ENCODE data around the gene GPBAR1. TPM values are rescaled to one million over a fixed set of nuclear protein-coding genes. Genes with fewer than 3 reads are reported as not detected.
A peak's percentile ranks its signal among the peaks of the same experiment; 100 is the strongest.

GPBAR1 gene
- total and polyA plus RNA-seq, 9 of the 15 experiments (the other 6 are each of a cell fraction or from before 2014, with no cell fraction given) = not detected

DNA sequence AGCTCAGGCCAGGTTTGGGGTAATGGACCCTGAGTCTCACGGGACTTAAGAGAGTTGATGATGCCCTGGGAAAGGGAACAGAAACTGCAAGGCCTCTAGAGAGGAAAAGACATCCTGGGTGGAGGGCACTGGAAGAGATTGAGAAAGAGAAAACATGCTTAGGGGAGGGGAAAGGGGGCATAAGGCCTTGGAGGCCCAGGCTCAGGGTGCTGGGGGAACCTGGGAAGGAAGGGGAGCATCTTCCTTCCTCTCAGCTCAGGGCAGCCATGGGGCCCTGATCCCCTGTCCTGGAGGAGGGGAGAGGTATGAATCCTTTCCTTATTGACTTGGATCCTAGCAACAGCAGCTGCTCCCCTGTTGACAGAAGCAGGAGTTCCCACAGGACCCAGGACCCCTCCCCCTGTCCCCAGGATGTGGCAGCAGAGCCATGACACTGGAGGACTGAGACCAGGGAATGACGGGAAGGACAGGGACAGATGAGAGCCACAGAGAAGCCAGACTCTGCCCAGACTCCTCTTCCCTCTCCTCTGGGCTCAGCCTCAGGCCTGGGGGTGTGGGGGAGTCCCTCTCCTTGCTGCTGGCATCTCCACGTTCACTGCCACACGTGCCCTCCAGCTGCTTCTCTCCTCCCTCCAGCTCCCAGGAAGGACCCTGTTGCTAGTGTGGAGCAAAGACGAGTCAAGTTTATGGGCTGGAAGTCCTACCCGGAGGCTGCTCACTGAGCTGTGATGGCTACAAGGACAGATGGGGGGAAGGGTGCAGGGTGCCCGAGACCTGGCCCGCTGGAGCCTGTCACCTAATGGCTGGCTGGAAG, 815 bp downstream of the GPBAR1 start (continued):
- no peak for TF ChIP-seq KLF13 (tag; IDR thresholded peaks at IDR 0.05; ENCODE audit: borderline replicate concordance, low read depth)
- TF ChIP-seq, protein P1, sequence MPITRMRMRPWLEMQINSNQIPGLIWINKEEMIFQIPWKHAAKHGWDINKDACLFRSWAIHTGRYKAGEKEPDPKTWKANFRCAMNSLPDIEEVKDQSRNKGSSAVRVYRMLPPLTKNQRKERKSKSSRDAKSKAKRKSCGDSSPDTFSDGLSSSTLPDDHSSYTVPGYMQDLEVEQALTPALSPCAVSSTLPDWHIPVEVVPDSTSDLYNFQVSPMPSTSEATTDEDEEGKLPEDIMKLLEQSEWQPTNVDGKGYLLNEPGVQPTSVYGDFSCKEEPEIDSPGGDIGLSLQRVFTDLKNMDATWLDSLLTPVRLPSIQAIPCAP (CRISPR knock-in tag; IDR thresholded peaks at IDR 0.05; ENCODE audit: borderline replicate concordance) = no peak
- no peak for TF ChIP-seq TEAD2 (tag; IDR thresholded peaks at IDR 0.05)
- no peak for TF ChIP-seq HNRNPK (IDR thresholded peaks at IDR 0.05; ENCODE audit: low read depth, low read length, poor library complexity, severe bottlenecking)

- no peak overlapping the region for H3K4me2 ChIP-seq (ENCODE audit: insufficient read depth, low read length)
- peak overlapping the region in 1 of 2 experiments; percentile 45; a peak in 2 of 4 replicates for H3K9ac ChIP-seq (ENCODE audit: insufficient read depth in 1 of 2, low read depth in 2 of 2, low read length in 2 of 2)
- H2AFZ ChIP-seq (ENCODE audit: low read depth, low read length) = no peak overlapping the region
- no peak overlapping the region for H3K4me3 ChIP-seq
- ChIA-PET POLR2A (interaction anchor here (1.3 kb wide), 1 partner anchor 12 kb away, joined by 3 read pairs; no protein-coding TSS in a partner anchor), CTCF (ENCODE audit: low intra/inter-chr PET ratio) (no interaction called here)
- H3K27ac ChIP-seq (ENCODE audit: extremely low read depth, low read depth, low read length) = no peak overlapping the region
- no peaks in the 10 kb centered on the region for H3K27me3 ChIP-seq (ENCODE audit: control insufficient read depth in 2 of 2, insufficient read depth in 2 of 2, low read length in 2 of 2)
- no peaks in the 10 kb centered on the region for H3K9me1 ChIP-seq (ENCODE audit: control insufficient read depth, insufficient read depth, low read length)
- peaks cover 3 to 13% of the 10 kb centered on the region in 2 experiments; a peak in 4 of 5 replicates for H3K4me1 ChIP-seq (replicated peaks in 1 of 2; ENCODE audit: control insufficient read depth in 2 of 2, insufficient read depth in 2 of 2, low read length in 2 of 2)
- no peaks in the 10 kb centered on the region for H4K20me1 ChIP-seq (replicated peaks; ENCODE audit: control insufficient read depth, insufficient read depth, low read length)
- in situ Hi-C loops (cut with MboI) (no loop called here), intact Hi-C loops (cut with micrococcal nuclease) (no loop called here)
- H3K79me2 ChIP-seq (ENCODE audit: control insufficient read depth, insufficient read depth, low read length) = no peaks in the 10 kb centered on the region
- 65% methylated on average over 6 of the region's 6 CpGs for WGBS (ENCODE audit: insufficient coverage, low coverage, missing lambda C conversion rate)
- no peaks in the 10 kb centered on the region for H3K9me3 ChIP-seq (replicated peaks; ENCODE audit: control insufficient read depth, insufficient read depth, low read depth, low read length)
- BruUV-seq (replicated peaks) = no TSS peak
- no peak for ATAC-seq
- no peak for FAIRE-seq
- no peak for DNase-seq (ENCODE audit: extremely low read depth in 1 of 4, low spot score in 3 of 4)
- peaks cover 33% of the 10 kb centered on the region; the same call in 1 of the 3 replicates for H3K36me3 ChIP-seq (ENCODE audit: control insufficient read depth, insufficient read depth, low read length)
- no peak for TF ChIP-seq ZNF561 (CRISPR knock-in tag; conservative IDR thresholded peaks at IDR 0.05)
- no peak for TF ChIP-seq PHF21A (IDR thresholded peaks at IDR 0.05; ENCODE audit: borderline replicate concordance, low read depth)
- no peak for TF ChIP-seq FOXK1 (CRISPR knock-in tag; IDR thresholded peaks at IDR 0.05; ENCODE audit: borderline replicate concordance)
- TF ChIP-seq CTBP1 (IDR thresholded peaks at IDR 0.05; ENCODE audit: borderline replicate concordance) = no peak
- TF ChIP-seq, protein P2, sequence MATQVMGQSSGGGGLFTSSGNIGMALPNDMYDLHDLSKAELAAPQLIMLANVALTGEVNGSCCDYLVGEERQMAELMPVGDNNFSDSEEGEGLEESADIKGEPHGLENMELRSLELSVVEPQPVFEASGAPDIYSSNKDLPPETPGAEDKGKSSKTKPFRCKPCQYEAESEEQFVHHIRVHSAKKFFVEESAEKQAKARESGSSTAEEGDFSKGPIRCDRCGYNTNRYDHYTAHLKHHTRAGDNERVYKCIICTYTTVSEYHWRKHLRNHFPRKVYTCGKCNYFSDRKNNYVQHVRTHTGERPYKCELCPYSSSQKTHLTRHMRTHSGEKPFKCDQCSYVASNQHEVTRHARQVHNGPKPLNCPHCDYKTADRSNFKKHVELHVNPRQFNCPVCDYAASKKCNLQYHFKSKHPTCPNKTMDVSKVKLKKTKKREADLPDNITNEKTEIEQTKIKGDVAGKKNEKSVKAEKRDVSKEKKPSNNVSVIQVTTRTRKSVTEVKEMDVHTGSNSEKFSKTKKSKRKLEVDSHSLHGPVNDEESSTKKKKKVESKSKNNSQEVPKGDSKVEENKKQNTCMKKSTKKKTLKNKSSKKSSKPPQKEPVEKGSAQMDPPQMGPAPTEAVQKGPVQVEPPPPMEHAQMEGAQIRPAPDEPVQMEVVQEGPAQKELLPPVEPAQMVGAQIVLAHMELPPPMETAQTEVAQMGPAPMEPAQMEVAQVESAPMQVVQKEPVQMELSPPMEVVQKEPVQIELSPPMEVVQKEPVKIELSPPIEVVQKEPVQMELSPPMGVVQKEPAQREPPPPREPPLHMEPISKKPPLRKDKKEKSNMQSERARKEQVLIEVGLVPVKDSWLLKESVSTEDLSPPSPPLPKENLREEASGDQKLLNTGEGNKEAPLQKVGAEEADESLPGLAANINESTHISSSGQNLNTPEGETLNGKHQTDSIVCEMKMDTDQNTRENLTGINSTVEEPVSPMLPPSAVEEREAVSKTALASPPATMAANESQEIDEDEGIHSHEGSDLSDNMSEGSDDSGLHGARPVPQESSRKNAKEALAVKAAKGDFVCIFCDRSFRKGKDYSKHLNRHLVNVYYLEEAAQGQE (IDR thresholded peaks at IDR 0.05; ENCODE audit: borderline replicate concordance) = no peak
- TF ChIP-seq, protein P2 (CRISPR knock-in tag; IDR thresholded peaks at IDR 0.05; ENCODE audit: low read depth) = no peak
- TF ChIP-seq ZSCAN32 (CRISPR knock-in tag; IDR thresholded peaks at IDR 0.05) = no peak
- TF ChIP-seq WHSC1 (IDR thresholded peaks at IDR 0.05; ENCODE audit: low read length) = no peak
Measured at GRCh38 chr2:218262237-218262600, 1.4 kb downstream of the GPBAR1 start.

Data from K562 (cell line).